HUDEP-2 (cell line): Measurements from ENCODE around the gene FXYD6.
A peak's percentile ranks its signal among the peaks of the same experiment; 100 is the strongest.
"Not testable (repeated sequence)": the region's sequence is repeated elsewhere in the genome, so short reads cannot be mapped to it uniquely, and the experiment has no call there.

ENCODE experiments used
- DNase-seq, 76 experiments: peaks; one replicate each; lab custom pipeline; 2025; ENCODE audit not compliant: unreplicated experiment in 76 of 76; lab: John Stamatoyannopoulos, UW

Gene FXYD6

GRCh38 chr11:117820071-117820470, 56.4 kb downstream of the FXYD6 start:
- DNase-seq = no peak

GRCh38 chr11:117819096-117820040, 57.1 kb downstream of the FXYD6 start:
- DNase-seq = peak in 17 of 76 experiments; percentile 2 to 53 (median 23)

GRCh38 chr11:117818041-117818873, 58.2 kb downstream of the FXYD6 start:
- DNase-seq = no peak

GRCh38 chr11:117817368-117818040, 59.0 kb downstream of the FXYD6 start:
- DNase-seq = peak in 49 of 76 experiments; percentile 4 to 72 (median 33)

GRCh38 chr11:117816846-117817367, 59.6 kb downstream of the FXYD6 start:
- no peak for DNase-seq

GRCh38 chr11:117816151-117816741, 60.2 kb downstream of the FXYD6 start:
- no peak for DNase-seq

GRCh38 chr11:117815262-117815803, 61.1 kb downstream of the FXYD6 start:
- no peak for DNase-seq

- no peak for DNase-seq
These were observed 61.6 kb downstream of the FXYD6 start for GRCh38 chr11:117814766-117815261.

GRCh38 chr11:117814204-117814765, 62.2 kb downstream of the FXYD6 start:
- no peak for DNase-seq

GRCh38 chr11:117810056-117810451, 66.4 kb downstream of the FXYD6 start:
- DNase-seq = not testable (repeated sequence)

- peak in 6 of 76 experiments; percentile 1 to 21 (median 8) for DNase-seq
These were observed 67.0 kb downstream of the FXYD6 start for GRCh38 chr11:117809236-117810055.

- no peak for DNase-seq
These were observed 67.7 kb downstream of the FXYD6 start for GRCh38 chr11:117808784-117809183.

GRCh38 chr11:117807482-117808327, 68.8 kb downstream of the FXYD6 start:
- DNase-seq = peak in 37 of 76 experiments; percentile 4 to 56 (median 25)

GRCh38 chr11:117806846-117807245, 69.6 kb downstream of the FXYD6 start:
- DNase-seq = no peak

GRCh38 chr11:117805045-117805444, 71.4 kb downstream of the FXYD6 start:
- DNase-seq = no peak

GRCh38 chr11:117803896-117804295, 72.6 kb downstream of the FXYD6 start:
- DNase-seq = no peak

- DNase-seq = no peak
These were observed 76.8 kb downstream of the FXYD6 start for GRCh38 chr11:117799634-117800033.
